Bronchial epithelial cell (primary cell): Measurements from ENCODE around the gene TMEM178A. TPM values are rescaled to one million over a fixed set of nuclear protein-coding genes. Genes with fewer than 3 reads are reported as not detected.
A peak's percentile ranks its signal among the peaks of the same experiment; 100 is the strongest.

Experiments
- DNase-seq: peaks from one replicate; pipeline ENCODE4 v3.0.0-alpha.2; 2010; ENCODE audit warnings: low read depth
- FAIRE-seq: peaks from 2 replicates; lab custom pipeline; 2011; peaks lifted over from hg19 to GRCh38; lab: Jason Lieb, UNC
- H3K27me3 ChIP-seq: 2 replicates; pipeline ENCODE4 v1.5.1; 2011; ENCODE audit warnings: low read length; ENCODE audit not compliant: control insufficient read depth, insufficient read depth
- H3K36me3 ChIP-seq: 2 replicates; pipeline ENCODE4 v1.5.1; 2011; ENCODE audit warnings: low read length; ENCODE audit not compliant: control insufficient read depth, insufficient read depth
- H3K4me3 ChIP-seq: 2 replicates; pipeline ENCODE4 v1.5.1; 2011; ENCODE audit warnings: mild to moderate bottlenecking, low read depth, low read length, control low read depth
- CTCF ChIP-seq: IDR thresholded peaks from 2 replicates; pipeline ENCODE4 v1.5.1; 2011; ENCODE audit warnings: mild to moderate bottlenecking, moderate library complexity, low read length, control low read depth, inconsistent platforms; ENCODE audit not compliant: insufficient read depth, severe bottlenecking
- total RNA-seq: library from RNA; depleted of rRNA; stranded (reverse); fragments of >200 nt; gene quantifications from 2 replicates; pipeline ENCODE4 v1.2.1, GENCODE V29; 2014

The TMEM178A gene
- total RNA-seq, 1 donor from 2014 or later = 0.26 TPM

DNA sequence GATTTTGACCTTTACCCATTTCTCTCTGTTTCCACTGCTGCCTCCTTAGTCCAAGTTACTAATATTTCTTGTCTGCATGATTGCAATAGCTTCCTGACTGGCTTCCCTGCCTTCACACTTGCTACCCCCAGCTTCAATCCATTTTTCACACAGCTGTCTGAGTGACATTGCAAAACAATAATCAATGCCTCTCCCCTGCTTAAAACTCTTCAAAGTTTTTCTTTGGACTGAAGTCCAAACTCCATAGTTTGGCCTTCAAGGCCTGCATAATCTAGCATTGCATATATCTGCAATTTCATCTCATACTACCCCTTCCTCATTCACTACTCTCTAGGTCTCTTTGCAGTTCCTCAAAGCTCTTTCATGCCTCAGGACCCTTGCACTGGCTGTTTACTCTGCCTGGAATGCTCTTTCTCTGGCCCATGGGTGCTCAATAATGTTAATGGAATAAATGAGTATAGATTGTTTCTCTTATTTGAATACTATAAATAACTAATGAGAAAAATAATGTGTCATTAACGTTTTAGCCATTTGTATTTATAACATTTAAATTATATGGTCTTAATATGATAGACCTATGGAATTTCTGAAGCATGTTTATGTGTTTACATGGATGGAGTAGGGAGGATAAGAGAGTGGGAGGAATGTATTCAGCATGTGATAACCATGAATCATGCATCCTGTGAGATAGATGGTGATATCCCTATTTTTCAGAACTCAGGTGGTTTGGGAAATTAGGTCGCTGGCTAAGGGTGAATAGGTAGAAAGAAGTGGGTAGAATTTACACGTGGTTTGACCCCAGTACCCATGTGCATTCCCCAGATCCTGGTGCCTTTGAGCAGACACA, 5.7 kb upstream of the TMEM178A start:
- no peak overlapping the region for H3K4me3 ChIP-seq
- peaks cover 2% of the 10 kb centered on the region for H3K27me3 ChIP-seq
- no peak for TF ChIP-seq CTCF
- no peaks in the 10 kb centered on the region for H3K36me3 ChIP-seq
- peak; percentile 67 for DNase-seq
- no peak for FAIRE-seq

DNA sequence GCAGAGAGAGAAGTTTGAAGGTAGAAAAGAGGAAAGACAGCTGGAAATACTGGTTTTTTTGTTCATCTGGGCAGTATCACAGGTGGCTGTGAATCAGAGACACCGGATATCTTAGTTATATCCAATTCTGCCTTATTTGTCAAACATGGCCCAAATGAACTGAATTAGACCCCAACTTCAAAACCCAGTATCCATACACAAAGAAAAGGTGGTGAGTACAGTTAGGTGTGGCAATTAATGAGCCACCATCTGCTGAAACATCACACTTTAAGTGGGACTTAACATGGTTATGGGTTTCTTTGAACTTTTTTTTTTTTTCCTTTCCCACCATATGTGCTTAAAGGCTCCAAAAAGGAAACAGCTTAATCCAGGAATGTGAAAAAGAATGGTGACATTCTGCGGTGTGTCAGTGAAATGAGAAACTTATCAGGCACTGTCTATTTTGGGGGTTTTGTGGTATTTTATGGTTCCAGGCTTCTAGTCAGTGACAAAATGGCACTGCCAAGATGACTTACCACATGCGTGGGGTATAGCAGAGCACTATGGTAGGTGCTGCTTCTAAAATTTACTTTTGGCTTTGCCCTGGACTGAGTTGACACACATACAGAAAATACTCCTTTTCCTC, 5.0 kb upstream of the TMEM178A start:
- peaks cover 5% of the 10 kb centered on the region for H3K27me3 ChIP-seq
- TF ChIP-seq CTCF = no peak
- FAIRE-seq = no peak
- no peak overlapping the region for H3K4me3 ChIP-seq
- DNase-seq = no peak
- no peaks in the 10 kb centered on the region for H3K36me3 ChIP-seq

DNA sequence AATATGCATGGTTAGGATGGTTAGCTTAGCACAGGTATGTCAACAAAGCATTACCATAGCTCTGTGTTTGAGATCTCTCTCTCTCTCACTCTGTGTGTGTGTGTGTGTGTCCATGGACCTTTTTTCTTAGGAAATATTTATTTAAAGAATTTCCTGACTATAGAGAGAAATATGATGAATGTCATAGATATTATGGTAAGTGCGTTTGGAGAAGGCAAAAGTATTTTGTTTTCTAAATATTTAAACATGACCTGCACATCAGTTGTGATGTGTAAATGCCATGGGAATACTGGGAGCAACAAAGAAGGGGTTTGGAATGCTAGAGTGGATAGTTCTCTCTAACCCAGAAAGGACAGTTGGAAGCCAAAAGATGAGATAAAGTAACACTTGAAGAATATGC, 3.9 kb upstream of the TMEM178A start:
- DNase-seq (no peak), FAIRE-seq (no peak)
- Histone ChIP-seq H3K4me3 (no peak overlapping the region), H3K27me3 (peaks cover 11% of the 10 kb centered on the region), H3K36me3 (no peaks in the 10 kb centered on the region)
- TF ChIP-seq CTCF = no peak

GRCh38 chr2:39663187-39663930, 2.4 kb upstream of the TMEM178A start:
- Histone ChIP-seq H3K4me3 (no peak overlapping the region), H3K27me3 (peaks cover 21% of the 10 kb centered on the region), H3K36me3 (no peaks in the 10 kb centered on the region)
- no peak for TF ChIP-seq CTCF
- no peak for FAIRE-seq
- DNase-seq = no peak

DNA sequence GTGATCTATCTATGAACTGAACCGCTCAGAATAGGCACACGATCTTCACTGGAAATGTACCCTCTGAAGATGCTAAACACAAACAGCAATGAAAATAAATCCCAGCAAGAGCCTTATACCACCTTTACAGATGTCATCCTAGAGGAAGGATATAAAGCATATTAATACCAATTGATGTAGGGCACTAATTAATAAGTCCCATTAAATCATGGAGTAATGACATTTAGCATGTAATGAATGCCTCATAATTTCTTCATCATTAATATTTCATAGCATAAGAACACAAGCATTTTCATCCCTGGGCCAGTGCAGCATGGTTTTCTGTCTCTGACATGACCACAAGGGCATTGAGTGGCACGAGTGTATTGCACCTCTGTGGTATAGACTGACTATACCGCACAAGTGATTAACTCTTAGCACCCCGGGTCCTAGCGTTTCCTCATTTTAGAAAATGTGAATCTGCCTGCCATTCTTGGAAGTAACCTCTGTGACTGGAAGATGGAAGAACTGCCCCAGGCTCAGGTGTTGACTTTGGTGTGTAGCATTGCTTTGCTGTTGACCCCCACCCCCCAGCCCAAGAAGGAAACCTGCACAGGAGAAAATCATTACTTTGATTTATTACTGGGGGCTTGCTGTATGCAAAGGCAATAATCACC, 1.4 kb upstream of the TMEM178A start:
- peaks cover 22% of the 10 kb centered on the region for H3K27me3 ChIP-seq
- no peak for FAIRE-seq
- no peak overlapping the region for H3K4me3 ChIP-seq

More for the DNA sequence above, 1.4 kb upstream of the TMEM178A start:
- DNase-seq = no peak
- TF ChIP-seq CTCF = no peak
- no peaks in the 10 kb centered on the region for H3K36me3 ChIP-seq
